ENCODE data around the gene BMPR1A.

Gene BMPR1A

DNA sequence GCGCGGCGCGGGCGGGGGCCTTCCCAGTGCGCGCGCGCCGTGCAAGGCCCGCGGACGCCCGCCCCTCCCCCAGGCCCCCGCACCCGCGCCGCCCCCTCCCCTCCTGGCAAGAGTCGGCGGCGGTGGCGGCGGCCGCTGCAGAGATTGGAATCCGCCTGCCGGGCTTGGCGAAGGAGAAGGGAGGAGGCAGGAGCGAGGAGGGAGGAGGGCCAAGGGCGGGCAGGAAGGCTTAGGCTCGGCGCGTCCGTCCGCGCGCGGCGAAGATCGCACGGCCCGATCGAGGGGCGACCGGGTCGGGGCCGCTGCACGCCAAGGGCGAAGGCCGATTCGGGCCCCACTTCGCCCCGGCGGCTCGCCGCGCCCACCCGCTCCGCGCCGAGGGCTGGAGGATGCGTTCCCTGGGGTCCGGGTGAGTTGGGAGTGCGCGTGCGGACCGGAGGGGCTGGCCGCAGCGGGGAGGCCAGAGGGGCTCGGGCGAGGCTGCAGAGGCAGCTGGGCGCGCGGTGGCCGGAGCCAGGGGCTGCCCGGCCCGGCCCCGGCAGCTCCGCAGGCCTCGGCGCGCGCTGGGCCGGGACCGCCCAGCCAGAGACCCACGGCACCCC lies at the start of gene BMPR1A:
Gene BMPR1A (plus strand): TSS at position 109 of the 602 bp plus-strand sequence. CDS start 119,400 bp downstream, outside the sequence.
- DNase-seq (ENCODE audit: low spot score) = peak; percentile 73

DNA sequence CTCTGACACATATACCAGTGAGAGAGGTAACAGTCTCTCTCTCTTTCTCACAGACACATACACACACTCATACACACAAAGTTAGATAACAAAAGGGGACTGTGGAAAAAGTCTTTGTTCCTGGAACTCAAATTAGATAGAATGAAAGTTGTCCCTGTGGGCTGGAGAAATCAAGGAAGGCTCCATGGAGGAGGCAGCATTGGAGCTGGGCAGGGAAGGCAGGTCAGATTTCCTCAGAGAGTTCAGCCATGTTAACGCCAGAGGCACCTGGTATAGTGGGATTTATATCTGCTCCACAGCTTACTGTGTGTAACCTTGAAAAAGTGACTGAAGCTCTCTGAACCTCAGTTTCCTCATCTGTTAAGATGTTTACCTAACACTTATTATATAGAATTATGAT lies 49.4 kb upstream of the BMPR1A start:
- no peak for DNase-seq (ENCODE audit: low spot score)

DNA sequence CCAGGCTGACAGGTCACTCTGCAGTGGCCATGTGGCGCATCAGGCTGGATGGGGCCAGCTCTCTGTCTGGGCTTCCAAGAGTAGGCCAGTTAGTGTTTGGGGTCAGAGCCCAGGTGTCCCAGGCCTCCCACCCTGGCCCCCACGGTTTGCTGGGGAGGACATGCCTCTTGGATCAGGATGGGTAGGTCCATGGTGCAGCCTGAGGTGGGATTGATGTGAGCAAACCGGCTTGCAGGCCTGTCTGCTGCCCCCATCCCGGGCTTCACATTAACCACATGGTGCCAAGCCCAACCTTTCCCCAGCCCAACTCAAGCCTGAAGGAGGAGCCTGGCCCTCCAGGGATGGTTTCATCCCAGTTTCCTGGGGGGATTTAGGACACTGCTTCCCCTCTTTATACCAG lies 48.9 kb upstream of the BMPR1A start:
- no peak for DNase-seq (ENCODE audit: low spot score)

DNA sequence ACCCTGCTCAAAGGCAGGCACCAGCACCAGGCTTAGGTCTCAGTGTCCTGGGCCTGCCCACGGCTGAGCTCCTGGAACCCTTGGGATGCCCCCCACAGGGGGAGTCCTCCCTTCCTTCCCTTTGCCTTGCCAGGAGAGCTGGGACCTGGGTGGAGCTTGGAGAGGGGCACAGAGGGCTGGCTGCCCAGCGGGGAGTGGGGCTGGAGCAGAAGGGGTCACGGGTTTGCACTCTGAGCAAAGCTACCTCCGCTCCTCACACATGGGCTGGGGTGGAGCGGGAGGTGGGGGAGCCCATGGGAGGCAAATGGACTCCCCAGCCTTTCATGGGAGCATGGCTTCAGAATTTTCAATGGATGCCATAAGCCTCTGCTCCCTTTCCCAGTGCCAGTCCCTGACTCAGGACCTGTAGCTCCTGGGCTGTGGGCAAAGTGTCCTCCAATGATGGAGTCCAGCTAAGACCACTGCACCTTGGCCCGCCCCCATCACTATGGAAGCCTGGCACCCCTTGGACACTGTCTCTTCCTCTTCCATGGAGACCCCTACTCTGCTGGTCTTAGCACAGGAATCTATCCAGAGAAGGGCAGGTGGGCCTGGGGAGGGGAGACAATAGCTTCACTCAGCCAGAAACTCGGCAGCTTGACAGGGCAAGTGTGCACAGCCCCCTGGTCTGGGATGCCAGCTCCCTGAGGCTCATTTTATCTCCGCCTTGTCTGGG lies 48.2 kb upstream of the BMPR1A start:
- no peak for DNase-seq (ENCODE audit: low spot score)

DNA sequence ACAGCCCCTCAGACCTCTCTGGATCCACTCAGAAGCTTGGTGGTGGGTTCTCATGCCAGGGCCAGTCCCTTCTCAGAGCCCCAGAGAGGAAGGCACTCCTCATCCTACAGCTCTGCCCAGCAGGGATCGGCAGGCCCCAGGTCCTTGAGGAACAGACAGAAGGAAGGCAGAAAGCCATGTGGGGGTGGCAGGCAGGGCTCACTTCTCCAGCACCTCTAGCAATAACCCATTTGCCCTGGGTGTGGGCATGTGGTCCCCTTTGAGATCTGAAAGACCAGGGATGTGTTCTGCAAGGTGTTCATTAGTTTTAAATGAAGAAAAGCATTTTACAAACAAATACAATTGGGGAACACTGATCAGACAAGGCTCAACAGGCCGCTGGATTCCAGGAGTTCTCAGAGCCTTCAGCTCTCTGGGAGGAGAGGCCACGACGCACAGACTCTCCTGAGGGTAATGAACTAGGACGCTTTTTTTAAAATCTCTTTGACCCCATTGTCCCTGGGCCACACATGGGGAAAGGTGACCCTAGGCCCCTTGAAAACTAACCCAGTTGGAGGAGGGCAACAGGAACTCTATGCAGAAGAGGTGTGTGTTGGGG lies 47.5 kb upstream of the BMPR1A start:
- no peak for DNase-seq (ENCODE audit: low spot score)

DNA sequence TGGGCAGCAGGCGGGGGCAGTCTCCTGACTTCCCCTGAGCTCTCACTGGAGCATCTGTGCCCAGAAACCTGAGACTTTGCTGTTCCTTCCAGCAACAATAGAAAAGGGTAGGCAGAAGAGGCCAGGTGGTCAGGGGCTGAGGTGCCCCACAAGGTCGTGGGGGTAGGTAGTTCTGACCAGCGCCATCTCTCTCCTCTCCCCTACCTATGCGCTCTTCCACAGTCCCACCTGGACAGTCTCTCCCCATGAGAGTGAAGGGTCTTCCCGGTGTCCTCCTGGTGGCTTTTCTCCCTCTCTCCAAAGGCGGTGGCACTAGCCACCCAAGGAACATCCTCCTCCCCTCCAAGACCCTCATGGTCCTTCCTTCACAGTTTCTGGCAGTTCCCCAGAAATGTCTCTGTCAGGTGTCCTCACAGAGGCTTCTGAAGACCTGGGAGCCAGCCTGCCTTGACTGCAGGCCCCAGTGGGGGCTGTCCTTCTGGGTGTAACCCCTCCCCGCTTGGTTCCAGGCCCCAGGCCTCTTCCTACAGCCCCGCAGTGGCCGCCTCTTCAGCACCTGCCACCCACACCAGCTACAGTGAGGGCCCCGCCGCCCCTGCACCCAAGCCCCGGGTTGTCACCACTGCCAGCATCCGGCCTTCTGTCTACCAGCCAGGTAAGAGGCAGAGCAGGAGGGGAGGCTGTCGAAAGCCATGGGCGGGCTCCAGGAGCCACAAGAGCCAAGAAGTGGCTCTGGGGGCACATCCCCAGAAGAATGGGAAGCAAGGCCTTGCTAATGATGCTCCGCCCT lies 46.8 kb upstream of the BMPR1A start:
- DNase-seq (ENCODE audit: low spot score) = no peak

DNA sequence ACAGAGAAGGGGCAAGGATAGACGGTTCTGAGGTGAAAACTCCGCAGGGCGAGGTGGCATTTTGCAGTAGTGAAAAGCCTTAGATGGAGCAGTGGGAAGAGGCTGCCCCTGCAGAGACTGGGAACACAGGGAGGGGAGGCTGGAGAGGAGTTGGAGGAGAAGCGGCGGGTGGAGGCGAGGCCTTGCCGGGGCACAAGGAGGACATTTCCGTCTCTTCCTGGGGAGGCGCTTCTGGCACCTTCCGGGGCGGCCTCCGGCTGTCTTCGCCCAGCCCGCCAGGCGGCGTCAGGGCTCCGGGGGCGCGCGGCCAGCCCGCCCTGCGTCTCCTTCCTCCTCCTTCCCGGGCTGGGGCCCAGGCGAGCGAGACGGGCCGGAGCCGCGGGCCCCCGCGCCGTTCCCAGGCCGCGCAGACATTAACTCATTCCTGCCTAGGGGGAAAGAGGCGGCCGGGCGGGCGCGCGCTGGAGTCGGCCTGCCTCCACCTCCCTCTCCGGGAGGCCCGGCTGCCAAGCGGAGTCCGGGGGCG lies 45.4 kb upstream of the BMPR1A start:
- peak; percentile 92 for DNase-seq (ENCODE audit: low spot score)

DNA sequence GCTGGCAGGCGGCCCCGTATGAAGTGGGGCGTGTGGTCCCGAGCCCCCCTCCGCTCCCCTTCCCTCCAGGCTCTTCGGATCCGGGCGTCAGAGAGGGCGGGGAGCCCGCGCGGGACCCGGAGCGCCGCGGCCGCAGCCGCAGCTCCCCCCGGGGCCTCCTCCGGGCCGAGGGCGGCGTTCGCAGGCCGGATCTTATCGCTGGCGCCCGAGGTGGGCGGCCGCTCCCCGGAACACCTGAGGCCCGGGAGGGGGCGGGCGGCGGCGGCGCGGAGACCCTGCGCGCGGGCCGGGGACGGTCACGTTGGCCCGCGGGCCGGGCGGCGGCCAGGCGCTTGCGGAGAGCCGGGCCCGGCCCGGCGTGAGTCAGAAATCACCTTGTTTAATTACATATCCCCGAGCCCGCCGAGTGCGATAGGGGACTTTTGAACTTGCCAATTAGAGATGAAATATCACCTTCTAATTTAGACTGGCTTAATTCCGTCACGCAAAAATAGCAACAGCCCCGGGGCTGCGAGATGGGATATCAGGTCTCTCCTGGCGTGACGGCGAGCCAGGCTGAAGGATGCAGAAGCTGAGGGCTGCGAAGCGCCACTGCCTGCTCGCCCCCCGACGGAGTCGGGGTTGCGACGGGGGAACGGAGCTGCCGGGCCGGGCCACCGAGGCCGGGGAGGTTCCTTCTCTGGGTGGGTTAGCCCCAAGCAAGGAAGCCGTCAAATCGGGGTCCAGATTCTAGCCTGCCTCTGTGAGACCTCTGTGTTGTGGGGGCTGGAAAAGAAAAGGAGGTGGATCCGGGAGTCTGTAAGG lies 44.7 kb upstream of the BMPR1A start:
- peak; percentile 83 for DNase-seq (ENCODE audit: low spot score)

DNA sequence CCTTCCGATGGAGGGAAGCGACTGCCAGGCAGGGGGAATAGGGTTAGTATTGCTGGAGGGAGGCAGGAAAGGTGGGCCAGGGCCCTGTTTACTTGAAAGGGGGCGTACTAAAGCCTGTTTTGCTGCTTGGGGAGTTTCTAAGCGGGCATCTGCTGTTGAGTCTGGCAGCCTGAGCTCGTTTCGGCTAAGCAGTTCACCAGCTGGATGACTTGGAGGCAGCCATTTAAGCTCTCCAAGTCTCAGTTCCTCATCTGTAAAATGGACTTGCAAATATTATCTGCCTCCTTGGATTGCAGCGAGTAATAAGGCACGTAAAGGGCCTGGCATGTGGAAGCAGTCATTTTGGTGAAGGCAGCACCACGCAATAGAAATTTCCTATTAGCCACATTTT lies 44.1 kb upstream of the BMPR1A start:
- no peak for DNase-seq (ENCODE audit: low spot score)

DNA sequence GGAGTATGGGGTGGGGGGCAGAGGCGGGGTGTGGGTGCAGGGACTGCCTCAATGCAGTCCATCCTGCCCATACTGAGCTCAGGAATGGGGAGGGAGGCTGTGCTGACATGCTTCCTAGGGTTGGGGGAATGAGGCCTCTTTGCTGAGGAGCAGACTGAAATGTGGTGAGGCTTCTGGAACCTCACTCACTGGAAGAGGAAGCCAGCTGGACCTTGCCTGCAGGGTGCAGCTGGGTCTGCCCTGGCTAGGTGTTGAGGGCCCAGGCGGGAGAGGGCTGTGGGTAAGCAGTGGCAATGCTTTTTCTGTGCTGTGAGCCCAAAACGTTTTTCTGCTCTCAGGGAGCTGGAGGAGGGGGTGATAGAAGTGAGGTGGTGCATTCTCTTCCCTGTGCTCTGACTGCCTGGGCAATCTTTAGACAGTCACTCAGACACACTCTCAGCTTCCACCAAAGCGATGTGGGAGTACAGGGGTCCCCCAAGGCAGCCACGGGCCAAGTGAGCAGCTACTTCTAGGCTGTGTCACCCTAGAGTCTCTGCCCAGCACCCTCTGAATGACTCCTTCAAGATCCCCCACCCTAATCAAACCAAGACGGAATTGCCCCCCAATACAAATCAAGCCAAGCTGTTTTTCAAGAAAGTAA lies 41.1 kb upstream of the BMPR1A start:
- no peak for DNase-seq (ENCODE audit: low spot score)

DNA sequence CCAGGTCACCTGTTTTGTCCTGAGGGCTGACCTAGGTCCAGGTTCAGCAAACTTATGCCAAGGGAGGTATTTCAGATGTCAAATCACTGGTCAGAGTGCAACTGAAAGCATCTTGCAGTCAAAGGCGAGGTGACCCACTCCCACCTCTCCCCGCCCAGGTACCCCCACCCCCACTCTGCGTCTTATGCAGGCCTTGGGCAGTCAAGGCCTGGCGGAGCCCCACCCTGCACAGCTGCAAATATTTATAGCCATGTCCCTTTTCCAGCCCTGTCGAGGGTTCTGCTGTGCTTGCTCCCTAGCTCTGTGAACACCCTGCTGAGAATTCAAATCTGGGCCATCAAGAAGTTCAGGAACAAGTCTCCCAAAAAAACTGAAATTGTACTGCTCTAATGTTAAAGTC lies 40.6 kb upstream of the BMPR1A start:
- DNase-seq (ENCODE audit: low spot score) = no peak

DNA sequence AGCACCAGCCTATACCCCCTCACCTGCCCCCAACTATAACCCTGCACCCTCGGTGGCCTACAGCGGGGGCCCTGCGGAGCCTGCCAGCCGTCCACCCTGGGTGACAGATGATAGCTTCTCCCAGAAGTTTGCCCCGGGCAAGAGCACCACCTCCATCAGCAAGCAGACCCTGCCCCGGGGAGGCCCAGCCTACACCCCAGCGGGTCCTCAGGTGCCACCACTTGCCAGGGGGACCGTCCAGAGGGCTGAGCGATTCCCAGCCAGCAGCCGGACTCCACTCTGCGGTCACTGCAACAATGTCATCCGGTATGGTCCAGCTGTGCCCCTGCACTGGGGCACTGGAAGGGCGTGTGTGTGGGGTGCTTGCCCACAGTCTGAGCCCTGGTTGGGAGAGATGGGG lies 40.0 kb upstream of the BMPR1A start:
- DNase-seq (ENCODE audit: low spot score) = no peak

DNA sequence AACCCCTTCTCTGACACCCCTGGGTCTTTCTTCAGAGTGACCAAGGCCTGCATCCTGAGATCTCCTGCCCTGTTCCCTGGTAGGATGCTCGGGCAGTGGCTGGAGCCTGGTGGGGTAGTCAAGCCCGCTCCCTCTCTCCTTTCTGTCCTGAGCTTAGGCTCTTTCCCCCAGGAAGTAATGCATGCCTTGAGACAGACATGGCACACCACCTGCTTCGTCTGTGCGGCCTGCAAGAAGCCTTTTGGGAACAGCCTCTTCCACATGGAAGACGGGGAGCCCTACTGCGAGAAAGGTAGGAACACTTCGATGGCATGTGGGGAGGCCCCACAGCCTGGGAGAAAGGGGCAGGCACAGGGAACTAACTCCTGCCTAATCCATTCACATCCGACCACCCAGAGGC lies 37.9 kb upstream of the BMPR1A start:
- no peak for DNase-seq (ENCODE audit: low spot score)

DNA sequence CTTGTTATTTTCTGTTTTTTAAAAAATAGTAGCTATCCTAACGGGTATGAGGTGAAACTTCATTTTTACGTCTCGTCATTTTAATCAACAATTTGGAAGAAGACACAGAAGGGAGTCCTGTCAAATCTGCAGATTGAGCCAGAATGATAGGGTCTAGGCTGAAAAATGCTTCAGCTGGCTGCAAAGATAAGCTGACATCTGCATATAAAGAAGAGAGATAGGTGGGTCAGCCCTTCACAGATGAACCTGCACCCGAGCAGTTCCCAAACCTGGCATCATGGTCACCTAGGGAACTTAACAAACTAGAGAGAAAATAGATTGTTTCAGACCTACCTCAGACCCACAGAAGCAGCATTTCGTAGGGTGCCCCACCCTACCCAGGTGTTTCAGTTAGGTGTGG lies 35.2 kb upstream of the BMPR1A start:
- no peak for DNase-seq (ENCODE audit: low spot score)

DNA sequence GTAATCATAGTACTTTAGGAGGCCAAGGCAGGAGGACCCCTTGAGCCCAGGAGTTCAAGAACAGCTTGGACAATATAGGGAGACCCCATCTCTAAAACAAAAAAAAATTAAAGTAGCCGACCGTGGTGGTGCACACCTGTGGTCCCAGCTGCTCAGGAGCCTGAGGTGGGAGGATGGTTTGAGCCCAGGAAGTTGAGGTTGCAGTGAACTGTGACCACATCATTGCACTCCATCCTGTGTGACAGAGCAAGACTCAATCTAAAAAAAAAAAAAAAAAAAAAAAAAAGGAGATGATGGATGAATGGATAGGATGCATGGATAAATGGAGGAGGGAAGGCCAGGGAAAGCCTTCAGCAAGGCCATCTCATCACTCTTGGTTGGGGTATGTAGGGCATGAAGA lies 33.4 kb upstream of the BMPR1A start:
- no peak for DNase-seq (ENCODE audit: low spot score)

DNA sequence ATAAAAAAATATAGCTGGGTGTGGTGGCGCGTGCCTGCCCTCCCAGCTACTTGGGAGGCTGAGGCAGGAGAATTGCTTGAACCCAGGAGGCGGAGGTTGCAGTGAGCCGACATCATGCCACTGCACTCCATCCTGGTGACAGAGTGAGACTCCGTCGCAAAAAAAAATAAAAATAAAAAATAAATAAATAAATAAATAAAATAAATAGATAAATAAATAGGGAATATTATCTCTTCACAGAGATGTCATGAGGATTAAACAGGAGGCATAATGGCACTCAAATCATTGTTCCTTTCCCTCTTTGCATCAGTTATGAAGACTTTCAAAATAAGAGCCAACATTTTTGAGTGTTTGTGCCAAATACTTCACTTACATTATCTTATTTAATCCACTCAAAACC lies 32.0 kb upstream of the BMPR1A start:
- DNase-seq (ENCODE audit: low spot score) = no peak

DNA sequence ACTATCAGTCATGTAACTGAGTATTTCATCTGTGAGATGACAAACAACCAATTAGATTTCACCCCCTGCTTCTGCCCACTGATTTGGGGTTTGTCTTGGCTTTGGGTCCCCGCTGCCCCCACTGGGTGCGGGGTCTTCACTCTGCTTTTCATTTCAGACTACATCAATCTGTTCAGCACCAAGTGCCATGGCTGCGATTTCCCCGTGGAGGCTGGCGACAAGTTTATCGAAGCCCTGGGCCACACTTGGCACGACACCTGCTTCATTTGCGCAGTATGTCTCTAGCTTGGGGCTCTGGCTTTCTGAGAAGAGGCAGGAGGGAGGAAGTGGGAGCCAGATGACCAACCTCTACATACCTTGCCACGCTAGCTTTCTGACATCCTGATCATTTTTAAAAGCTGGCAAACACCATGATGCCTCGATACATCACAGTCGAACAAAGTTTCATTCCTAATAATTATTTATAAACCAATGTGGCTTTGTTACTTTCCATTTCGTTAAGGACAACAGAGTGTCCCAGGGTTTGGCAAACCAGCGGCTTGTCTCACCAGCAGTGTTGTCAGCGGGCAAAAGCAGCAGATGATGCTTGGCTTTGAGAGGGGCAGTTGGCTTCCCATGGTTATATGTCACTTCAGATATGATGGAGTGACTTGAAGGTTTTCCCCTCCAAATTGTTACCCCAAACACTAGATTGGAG lies 30.3 kb upstream of the BMPR1A start:
- DNase-seq (ENCODE audit: low spot score) = no peak

DNA sequence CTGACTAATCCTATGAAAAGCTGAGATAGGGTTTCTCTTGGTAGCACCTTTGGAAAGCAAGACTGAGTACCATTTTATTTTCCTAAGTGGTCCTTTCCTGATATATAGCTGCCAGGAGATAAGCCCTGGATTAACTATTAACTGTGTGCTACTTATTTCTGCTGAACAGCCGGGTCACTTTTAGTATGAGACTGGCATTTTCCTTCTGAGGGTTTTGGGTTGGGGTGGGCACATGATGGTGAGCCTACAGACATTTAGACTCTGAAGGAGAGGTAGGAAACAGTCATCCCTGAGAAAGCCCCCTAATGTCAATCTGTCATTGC lies 29.8 kb upstream of the BMPR1A start:
- no peak for DNase-seq (ENCODE audit: low spot score)

DNA sequence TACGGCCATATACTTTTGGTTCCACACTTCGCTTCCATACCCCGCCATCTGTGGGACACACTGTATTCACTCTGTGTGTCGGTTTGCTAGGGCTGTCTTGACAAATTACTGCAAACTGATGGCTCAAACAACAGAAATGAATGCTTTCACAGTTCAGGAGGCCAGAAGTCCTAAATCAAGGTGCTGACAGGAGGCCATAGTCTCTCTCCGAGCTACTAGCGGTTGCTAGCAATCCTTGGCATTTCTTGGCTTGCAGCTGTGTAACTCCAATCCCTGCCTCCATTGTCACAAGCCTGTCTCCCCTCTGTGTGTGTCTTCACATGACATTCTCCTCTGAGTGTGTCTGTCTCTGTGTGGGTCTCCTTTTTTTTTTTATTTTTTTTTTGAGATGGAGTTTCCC lies 28.9 kb upstream of the BMPR1A start:
- DNase-seq (ENCODE audit: low spot score) = no peak

DNA sequence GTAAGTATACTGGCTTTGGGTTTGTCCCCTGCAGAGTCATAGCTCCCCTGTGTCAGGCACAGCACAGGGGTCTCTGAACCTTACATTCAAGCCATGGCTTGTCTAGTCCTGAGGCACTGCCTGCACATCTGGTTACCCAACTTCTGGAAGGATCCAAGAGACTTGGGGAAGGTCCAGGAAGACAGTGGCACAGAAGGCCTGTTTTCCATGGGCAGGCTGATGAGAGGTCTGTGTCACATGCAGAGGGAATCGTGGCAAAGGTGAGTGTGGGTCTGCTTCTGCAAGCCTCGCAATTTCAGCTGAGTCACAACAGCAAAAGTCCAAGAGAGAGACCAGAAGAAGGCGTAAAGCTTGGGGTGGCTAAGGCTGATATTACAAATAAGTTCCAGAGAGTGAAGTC lies 28.4 kb upstream of the BMPR1A start:
- no peak for DNase-seq (ENCODE audit: low spot score)

DNA sequence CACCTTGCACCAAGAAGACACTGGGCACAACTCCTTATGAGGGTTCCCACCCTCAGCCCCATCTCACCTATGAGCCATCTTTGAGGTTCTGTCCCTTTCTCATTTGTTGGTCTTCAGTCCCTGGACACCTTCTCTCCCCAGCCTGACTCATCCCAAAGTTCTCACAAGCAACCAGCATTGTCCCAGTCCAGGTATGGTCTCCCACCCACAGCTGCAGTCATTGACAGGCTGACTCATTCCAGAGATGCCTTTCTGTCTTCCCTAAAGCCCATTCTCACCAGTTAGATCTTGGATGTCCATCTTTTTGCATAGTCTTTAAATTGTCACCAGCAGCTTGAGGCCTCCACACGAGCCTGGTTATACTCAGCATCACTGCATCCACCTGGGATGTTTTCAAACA lies 26.7 kb upstream of the BMPR1A start:
- DNase-seq (ENCODE audit: low spot score) = no peak

Data from HuH-7.5 (cell line).